B cell (primary cell): ENCODE data around the gene CCNT2. TPM values are rescaled to one million over a fixed set of nuclear protein-coding genes. Genes with fewer than 3 reads are reported as not detected.
"Not testable (repeated sequence)": the region's sequence is repeated elsewhere in the genome, so short reads cannot be mapped to it uniquely, and the experiment has no call there.

Experiments used
- ATAC-seq: fragments of 200-7000 bp; cut with Tn5 transposase; one replicate; pipeline ENCODE4 v1.10.0; 2021; ENCODE audit warnings: low read depth, mild to moderate bottlenecking, moderate number of reproducible peaks, moderate library complexity
- CTCF ChIA-PET: fragments of 350-600 bp; sonication (Branson Sonifier 250); formaldehyde crosslinking; loops from one replicate; lab custom pipeline; 2021; ENCODE audit warnings: antibody characterized with exemption, inconsistent platforms; lab: Charles Lee
- POLR2A ChIA-PET: fragments of 350-600 bp; sonication (Branson Sonifier 250); formaldehyde crosslinking; loops from one replicate; lab custom pipeline; 2021; ENCODE audit warnings: antibody characterized with exemption; lab: Charles Lee
- DNase-seq: peaks from one replicate; pipeline ENCODE4 v3.0.0; 2013
- H2AFZ ChIP-seq: 2 replicates; pipeline ENCODE4 v1.6.1; 2012; ENCODE audit warnings: mild to moderate bottlenecking, low read depth, low read length; ENCODE audit not compliant: insufficient read depth, poor library complexity, severe bottlenecking
- H3K27ac ChIP-seq, 2 donors: 1 replicate in 1 of 2; 2 replicates in 1 of 2; pipeline ENCODE4 v1.5.1; 2012 to 2013; ENCODE audit warnings: low read length in 2 of 2, mild to moderate bottlenecking in 2 of 2, moderate library complexity in 1 of 2
- H3K27me3 ChIP-seq, 4 experiments: fragments of 200-600 bp in 1 of 4; sonication (generic) in 1 of 4; replicated peaks in 1 of 4; 1 replicate in 2 of 4; 2 replicates in 2 of 4; pipeline versions ENCODE4 v1.6.1 to v1.7.0; 2013 to 2016; ENCODE audit warnings: low read length in 3 of 4, mild to moderate bottlenecking in 2 of 4, mixed read lengths in 1 of 4, moderate library complexity in 1 of 4; ENCODE audit not compliant: insufficient read depth in 4 of 4, control insufficient read depth in 3 of 4; ENCODE audit errors: control extremely low read depth in 1 of 4
- H3K36me3 ChIP-seq, 2 experiments: replicated peaks in 1 of 2; 1 replicate in 1 of 2; 2 replicates in 1 of 2; pipeline versions ENCODE4 v1.6.1 to v1.7.1; 2013; ENCODE audit warnings: low read length in 1 of 2; ENCODE audit not compliant: insufficient read depth in 2 of 2, control insufficient read depth in 1 of 2; ENCODE audit errors: control extremely low read depth in 1 of 2, extremely low read depth in 1 of 2
- H3K4me1 ChIP-seq, 2 donors: fragments of 200-600 bp in 1 of 2; sonication (generic) in 1 of 2; 1 replicate in 1 of 2; 2 replicates in 1 of 2; pipeline versions ENCODE4 v1.5.1 to v1.6.1; 2013 to 2017; ENCODE audit warnings: low read length in 2 of 2; ENCODE audit not compliant: control insufficient read depth in 2 of 2, insufficient read depth in 2 of 2
- H3K4me2 ChIP-seq: replicated peaks from 2 replicates; pipeline ENCODE3; 2012; ENCODE audit warnings: mild to moderate bottlenecking, low read depth, low read length; ENCODE audit not compliant: poor library complexity, severe bottlenecking
- H3K4me3 ChIP-seq, 5 experiments: fragments of 200-600 bp in 1 of 5; sonication (generic) in 1 of 5; 1 replicate in 3 of 5; 2 replicates in 2 of 5; pipeline versions ENCODE4 v1.5.1 to v1.7.0; 2011 to 2016; ENCODE audit warnings: low read length in 4 of 5, mild to moderate bottlenecking in 4 of 5, low read depth in 2 of 5, control low read depth in 1 of 5, moderate library complexity in 1 of 5; ENCODE audit not compliant: insufficient read depth in 1 of 5; ENCODE audit errors: control extremely low read depth in 1 of 5, extremely low read depth in 1 of 5
- H3K79me2 ChIP-seq: fragments of 200-600 bp; sonication (generic); one replicate; pipeline ENCODE4 v1.6.0; 2016; ENCODE audit warnings: low read length; ENCODE audit not compliant: control insufficient read depth, insufficient read depth
- H3K9ac ChIP-seq: fragments of 200-600 bp; sonication (generic); 2 replicates; pipeline ENCODE4 v1.6.1; 2017; ENCODE audit warnings: mild to moderate bottlenecking, low read length, moderate library complexity
- H3K9me3 ChIP-seq, 3 donors: one replicate each; pipeline versions ENCODE4 v1.6.1 to v1.7.1; 2013; ENCODE audit warnings: low read length in 2 of 3; ENCODE audit not compliant: control insufficient read depth in 2 of 3, insufficient read depth in 1 of 3; ENCODE audit errors: control extremely low read depth in 1 of 3
- H4K20me1 ChIP-seq: 2 replicates; pipeline ENCODE4 v1.6.0; 2012; ENCODE audit warnings: mild to moderate bottlenecking, low read length; ENCODE audit not compliant: insufficient read depth, control insufficient read depth, poor library complexity, severe bottlenecking
- H3K27ac Mint-ChIP-seq: one replicate; pipeline ENCODE4 v1.8.0; 2021; ENCODE audit warnings: mixed read lengths
- H3K27me3 Mint-ChIP-seq: one replicate; pipeline ENCODE4 v1.8.0; 2021; ENCODE audit warnings: mixed read lengths
- H3K4me1 Mint-ChIP-seq: one replicate; pipeline ENCODE4 v1.8.0; 2021; ENCODE audit warnings: mixed read lengths
- H3K4me3 Mint-ChIP-seq: one replicate; pipeline ENCODE4 v1.8.0; 2021; ENCODE audit warnings: mixed read lengths
- H3K9me3 Mint-ChIP-seq: one replicate; pipeline ENCODE4 v1.8.0; 2022; ENCODE audit warnings: mixed read lengths; ENCODE audit not compliant: insufficient read depth
- EZH2 ChIP-seq: IDR thresholded peaks from 2 replicates; pipeline ENCODE4 v1.6.1; 2012; ENCODE audit warnings: borderline replicate concordance, low read depth, mild to moderate bottlenecking, moderate library complexity, low read length; ENCODE audit not compliant: insufficient read depth, poor library complexity, severe bottlenecking
- WGBS: methylation state at CpG from one replicate; pipeline ENCODE4 v1.1.5; 2013; ENCODE audit warnings: missing lambda C conversion rate; ENCODE audit not compliant: insufficient coverage; 5-methylcytosine and 5-hydroxymethylcytosine counted together
- intact Hi-C: fragments of 100-400 bp; cut with micrococcal nuclease; formaldehyde crosslinking; loops from one replicate; pipeline ENCODE4 v1.10.0; 2022
- polyA plus RNA-seq: library from polyadenylated mRNA; depleted of rRNA; stranded (reverse); fragments of >200 nt; gene quantifications from 2 replicates; pipeline ENCODE4 v1.2.3, GENCODE V29; 2012
- total RNA-seq, 2 donors: library from RNA; stranded (reverse); fragments of 120-200 nt in 1 of 2; gene quantifications; 1 replicate in 1 of 2; 2 replicates in 1 of 2; pipeline versions ENCODE4 v1.2.3 to v1.2.4, GENCODE V29; 2013 to 2022
- TF ChIP-seq, protein P1 (sequence below): fragments of 200-600 bp; IDR thresholded peaks from one replicate; pipeline ENCODE4 v1.8.0; 2022; ENCODE audit warnings: antibody characterized with exemption, mild to moderate bottlenecking

The CCNT2 gene
- total and polyA plus RNA-seq, 2 donors (not counting 1 experiment from before 2014, with no cell fraction given) = 17.4 to 86.7 TPM

DNA sequence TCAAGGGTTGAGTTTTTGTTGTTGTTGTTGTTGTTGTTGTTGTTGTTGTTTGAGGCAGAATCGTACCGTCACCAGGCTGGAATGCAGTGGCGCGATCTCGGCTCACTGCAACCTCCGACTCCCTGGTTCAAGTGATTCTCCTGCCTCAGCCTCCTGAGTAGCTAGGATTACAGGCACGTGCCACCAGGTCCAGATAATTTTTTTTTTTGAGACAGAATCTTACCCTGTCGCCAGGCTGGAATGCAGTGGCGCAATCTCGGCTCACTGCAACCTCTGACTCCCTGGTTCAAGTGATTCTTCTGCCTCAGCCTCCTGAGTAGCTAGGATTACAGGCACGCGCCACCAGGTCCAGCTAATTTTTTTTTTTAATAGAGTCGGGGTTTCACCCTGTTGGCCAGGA, 14.9 kb upstream of the CCNT2 start:
- H3K36me3 ChIP-seq, H3K27ac Mint-ChIP-seq, H3K9ac ChIP-seq, DNase-seq, H4K20me1 ChIP-seq, H3K9me3 ChIP-seq, H3K4me3 ChIP-seq, ATAC-seq, H3K27me3 ChIP-seq, intact Hi-C loops, H3K27ac ChIP-seq, H3K4me3 Mint-ChIP-seq, H3K4me2 ChIP-seq, H3K4me1 ChIP-seq, H3K27me3 Mint-ChIP-seq, H3K9me3 Mint-ChIP-seq, H3K4me1 Mint-ChIP-seq, H3K79me2 ChIP-seq, H2AFZ ChIP-seq: not testable (repeated sequence)
- ChIA-PET CTCF (interaction anchor here (0.9 kb wide), 1 partner anchor 451 kb away, joined by 3 read pairs; no protein-coding TSS in a partner anchor), POLR2A (interaction anchor here (0.6 kb wide), 1 partner anchor 148 kb away, joined by 4 read pairs; no protein-coding TSS in a partner anchor)
- WGBS = 100% methylated on average over 6 of the region's 13 CpGs

DNA sequence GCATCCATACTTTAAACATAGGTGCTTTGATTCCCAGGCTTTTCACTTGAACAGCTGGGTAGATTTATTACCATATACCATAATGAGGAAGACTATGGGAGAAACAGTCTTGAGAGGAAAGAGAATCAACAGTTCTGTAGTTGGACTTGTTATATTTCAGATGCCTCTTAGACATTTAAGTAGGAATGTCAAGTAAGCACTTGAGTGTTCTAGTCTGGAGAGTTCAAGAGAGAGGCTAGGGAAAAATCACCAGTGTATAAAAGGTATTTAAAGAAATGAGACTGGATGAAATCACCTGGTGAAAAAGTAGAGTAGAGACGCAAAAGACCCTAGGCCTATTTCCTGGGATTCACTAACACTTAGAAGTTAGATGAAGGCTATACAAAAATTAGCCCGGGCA, 13.5 kb upstream of the CCNT2 start:
- Mint-ChIP-seq H3K27ac (no peak overlapping the region), H3K4me1 (no peaks in the 10 kb centered on the region), H3K27me3 (no peaks in the 10 kb centered on the region), H3K4me3 (no peak overlapping the region), H3K9me3 (peaks cover 2% of the 10 kb centered on the region)
- Histone ChIP-seq H3K27me3 (no peaks in the 10 kb centered on the region), H3K9ac (no peak overlapping the region), H3K4me3 (no peak overlapping the region), H3K4me1 (no peaks in the 10 kb centered on the region), H3K27ac (no peak overlapping the region), H3K36me3 (no peaks in the 10 kb centered on the region), H3K4me2 (no peak overlapping the region), H2AFZ (no peak overlapping the region), H3K79me2 (no peaks in the 10 kb centered on the region), H4K20me1 (no peaks in the 10 kb centered on the region), H3K9me3 (peaks cover 0 to 2% (median 0%) of the 10 kb centered on the region in 3 donors)
- WGBS = 96% methylated on average over 2 of the region's 2 CpGs
- intact Hi-C loops = no loop called here
- TF ChIP-seq EZH2 = no peak
- TF ChIP-seq, protein P1, sequence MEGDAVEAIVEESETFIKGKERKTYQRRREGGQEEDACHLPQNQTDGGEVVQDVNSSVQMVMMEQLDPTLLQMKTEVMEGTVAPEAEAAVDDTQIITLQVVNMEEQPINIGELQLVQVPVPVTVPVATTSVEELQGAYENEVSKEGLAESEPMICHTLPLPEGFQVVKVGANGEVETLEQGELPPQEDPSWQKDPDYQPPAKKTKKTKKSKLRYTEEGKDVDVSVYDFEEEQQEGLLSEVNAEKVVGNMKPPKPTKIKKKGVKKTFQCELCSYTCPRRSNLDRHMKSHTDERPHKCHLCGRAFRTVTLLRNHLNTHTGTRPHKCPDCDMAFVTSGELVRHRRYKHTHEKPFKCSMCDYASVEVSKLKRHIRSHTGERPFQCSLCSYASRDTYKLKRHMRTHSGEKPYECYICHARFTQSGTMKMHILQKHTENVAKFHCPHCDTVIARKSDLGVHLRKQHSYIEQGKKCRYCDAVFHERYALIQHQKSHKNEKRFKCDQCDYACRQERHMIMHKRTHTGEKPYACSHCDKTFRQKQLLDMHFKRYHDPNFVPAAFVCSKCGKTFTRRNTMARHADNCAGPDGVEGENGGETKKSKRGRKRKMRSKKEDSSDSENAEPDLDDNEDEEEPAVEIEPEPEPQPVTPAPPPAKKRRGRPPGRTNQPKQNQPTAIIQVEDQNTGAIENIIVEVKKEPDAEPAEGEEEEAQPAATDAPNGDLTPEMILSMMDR = no peak
- DNase-seq (no peak), ATAC-seq (no peak)
- CTCF ChIA-PET = no interaction called here
- POLR2A ChIA-PET = no interaction called here
